Neural progenitor cell (in vitro differentiated cells): ENCODE results near the gene SKIL.
"Not testable (repeated sequence)": the region's sequence is repeated elsewhere in the genome, so short reads cannot be mapped to it uniquely, and the experiment has no call there.

ENCODE experiments used
- EZH2 ChIP-seq: fragments of 200-600 bp; sonication (generic); IDR thresholded peaks from 2 replicates; pipeline ENCODE4 v1.6.1; 2017; ENCODE audit warnings: antibody characterized with exemption, mild to moderate bottlenecking, moderate library complexity
- TF ChIP-seq, protein P1 (sequence below): fragments of 200-600 bp; sonication (generic); IDR thresholded peaks from 2 replicates; pipeline ENCODE4 v1.5.1; 2017; ENCODE audit warnings: antibody characterized with exemption, mild to moderate bottlenecking

DNA sequence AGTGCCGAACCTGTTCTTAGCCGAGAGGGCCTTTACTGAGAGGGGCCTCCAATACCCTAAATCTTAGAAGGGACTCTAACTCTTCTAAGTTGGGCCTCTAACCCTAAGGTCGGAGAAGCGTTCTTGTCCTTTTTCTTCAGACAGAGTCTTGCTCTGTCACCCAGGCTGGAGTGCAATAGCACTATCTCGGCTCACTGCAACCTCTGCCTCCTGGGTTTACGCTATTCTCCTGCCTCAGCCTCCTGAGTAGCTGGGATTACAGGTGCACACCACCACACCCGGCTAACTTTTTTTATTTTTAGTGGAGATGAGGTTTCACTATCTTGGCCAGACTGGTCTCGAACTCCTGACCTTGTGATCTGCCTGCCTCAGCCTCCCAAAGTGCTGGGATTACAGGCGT lies 15.2 kb upstream of the SKIL start:
- TF ChIP-seq, protein P1, sequence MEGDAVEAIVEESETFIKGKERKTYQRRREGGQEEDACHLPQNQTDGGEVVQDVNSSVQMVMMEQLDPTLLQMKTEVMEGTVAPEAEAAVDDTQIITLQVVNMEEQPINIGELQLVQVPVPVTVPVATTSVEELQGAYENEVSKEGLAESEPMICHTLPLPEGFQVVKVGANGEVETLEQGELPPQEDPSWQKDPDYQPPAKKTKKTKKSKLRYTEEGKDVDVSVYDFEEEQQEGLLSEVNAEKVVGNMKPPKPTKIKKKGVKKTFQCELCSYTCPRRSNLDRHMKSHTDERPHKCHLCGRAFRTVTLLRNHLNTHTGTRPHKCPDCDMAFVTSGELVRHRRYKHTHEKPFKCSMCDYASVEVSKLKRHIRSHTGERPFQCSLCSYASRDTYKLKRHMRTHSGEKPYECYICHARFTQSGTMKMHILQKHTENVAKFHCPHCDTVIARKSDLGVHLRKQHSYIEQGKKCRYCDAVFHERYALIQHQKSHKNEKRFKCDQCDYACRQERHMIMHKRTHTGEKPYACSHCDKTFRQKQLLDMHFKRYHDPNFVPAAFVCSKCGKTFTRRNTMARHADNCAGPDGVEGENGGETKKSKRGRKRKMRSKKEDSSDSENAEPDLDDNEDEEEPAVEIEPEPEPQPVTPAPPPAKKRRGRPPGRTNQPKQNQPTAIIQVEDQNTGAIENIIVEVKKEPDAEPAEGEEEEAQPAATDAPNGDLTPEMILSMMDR = not testable (repeated sequence)
- not testable (repeated sequence) for TF ChIP-seq EZH2
